ENCODE results near the gene DTHD1. TPM values are rescaled to one million over a fixed set of nuclear protein-coding genes. Genes with fewer than 3 reads are reported as not detected.

Gene DTHD1
- total RNA-seq, 2 donors from 2014 or later: not detected

- DNase-seq: no peak
- H3K4me3 ChIP-seq (ENCODE audit: low read length): no peak overlapping the region
- no peak overlapping the region for H3K27ac ChIP-seq (ENCODE audit: low read depth, low read length)
- no peaks in the 10 kb centered on the region for H3K27me3 ChIP-seq (ENCODE audit: control insufficient read depth, insufficient read depth, low read length, poor library complexity, severe bottlenecking)
- no peaks in the 10 kb centered on the region for H3K27me3 Mint-ChIP-seq (ENCODE audit: insufficient read depth)
- TF ChIP-seq CTCF (conservative IDR thresholded peaks at IDR 0.05): no peak
- H3K36me3 ChIP-seq (ENCODE audit: control insufficient read depth, insufficient read depth, low read length): no peaks in the 10 kb centered on the region
- no peaks in the 10 kb centered on the region for H3K36me3 Mint-ChIP-seq (ENCODE audit: low read depth)
- H3K9me3 ChIP-seq (ENCODE audit: control insufficient read depth, low read length): no peaks in the 10 kb centered on the region
- peaks cover 4% of the 10 kb centered on the region for H3K4me1 Mint-ChIP-seq
- no peak overlapping the region for H3K4me3 Mint-ChIP-seq
- no peaks in the 10 kb centered on the region for H3K4me1 ChIP-seq (ENCODE audit: control insufficient read depth, insufficient read depth, low read length)
- WGBS, 2 experiments (ENCODE audit: insufficient coverage in 1 of 2, insufficient read length in 1 of 2): 87 to 89% methylated on average over 3 to 7 of the region's 7 CpGs
- no peaks in the 10 kb centered on the region for H3K9me3 Mint-ChIP-seq
- H3K9ac ChIP-seq (ENCODE audit: extremely low read depth, low read length, poor library complexity, severe bottlenecking): no peak overlapping the region
- H3K27ac Mint-ChIP-seq: no peak overlapping the region
Observed at GRCh38 chr4:36292556-36293188, 11.3 kb downstream of the DTHD1 start.

GRCh38 chr4:36301127-36301526, 19.7 kb downstream of the DTHD1 start:
- no peak for TF ChIP-seq CTCF (conservative IDR thresholded peaks at IDR 0.05)
- no peak overlapping the region for H3K9ac ChIP-seq (ENCODE audit: extremely low read depth, low read length, poor library complexity, severe bottlenecking)
- no peak for DNase-seq
- H3K9me3 ChIP-seq (ENCODE audit: control insufficient read depth, low read length): no peaks in the 10 kb centered on the region
- H3K36me3 ChIP-seq (ENCODE audit: control insufficient read depth, insufficient read depth, low read length): no peaks in the 10 kb centered on the region
- WGBS, 2 experiments (ENCODE audit: insufficient coverage in 1 of 2, insufficient read length in 1 of 2): 96 to 100% methylated on average over 2 of the region's 2 CpGs
- no peaks in the 10 kb centered on the region for H3K27me3 Mint-ChIP-seq (ENCODE audit: insufficient read depth)
- H3K4me1 ChIP-seq (ENCODE audit: control insufficient read depth, insufficient read depth, low read length): no peaks in the 10 kb centered on the region
- H3K36me3 Mint-ChIP-seq (ENCODE audit: low read depth): no peaks in the 10 kb centered on the region
- H3K9me3 Mint-ChIP-seq: no peaks in the 10 kb centered on the region
- no peaks in the 10 kb centered on the region for H3K4me1 Mint-ChIP-seq
- H3K4me3 ChIP-seq (ENCODE audit: low read length): no peak overlapping the region
- H3K27me3 ChIP-seq (ENCODE audit: control insufficient read depth, insufficient read depth, low read length, poor library complexity, severe bottlenecking): no peaks in the 10 kb centered on the region
- no peak overlapping the region for H3K27ac ChIP-seq (ENCODE audit: low read depth, low read length)
- no peak overlapping the region for H3K4me3 Mint-ChIP-seq
- no peak overlapping the region for H3K27ac Mint-ChIP-seq

GRCh38 chr4:36303426-36304137, 22.2 kb downstream of the DTHD1 start:
- Mint-ChIP-seq H3K9me3 (no peaks in the 10 kb centered on the region), H3K4me1 (no peaks in the 10 kb centered on the region), H3K27ac (no peak overlapping the region), H3K36me3 (ENCODE audit: low read depth) (no peaks in the 10 kb centered on the region), H3K4me3 (no peak overlapping the region), H3K27me3 (ENCODE audit: insufficient read depth) (no peaks in the 10 kb centered on the region)
- Histone ChIP-seq H3K27me3 (ENCODE audit: control insufficient read depth, insufficient read depth, low read length, poor library complexity, severe bottlenecking) (no peaks in the 10 kb centered on the region), H3K27ac (ENCODE audit: low read depth, low read length) (no peak overlapping the region), H3K4me3 (ENCODE audit: low read length) (no peak overlapping the region), H3K9me3 (ENCODE audit: control insufficient read depth, low read length) (no peaks in the 10 kb centered on the region), H3K36me3 (ENCODE audit: control insufficient read depth, insufficient read depth, low read length) (no peaks in the 10 kb centered on the region), H3K9ac (ENCODE audit: extremely low read depth, low read length, poor library complexity, severe bottlenecking) (no peak overlapping the region), H3K4me1 (ENCODE audit: control insufficient read depth, insufficient read depth, low read length) (no peaks in the 10 kb centered on the region)
- 67 to 82% methylated on average over 2 to 3 of the region's 3 CpGs for WGBS, 2 experiments (ENCODE audit: insufficient coverage in 1 of 2, insufficient read length in 1 of 2)
- TF ChIP-seq CTCF (conservative IDR thresholded peaks at IDR 0.05): no peak
- DNase-seq: no peak
